HepG2 (cell line): ENCODE results near the gene PTRHD1. TPM values are rescaled to one million over a fixed set of nuclear protein-coding genes. Genes with fewer than 3 reads are reported as not detected.
"Not testable (repeated sequence)": the region's sequence is repeated elsewhere in the genome, so short reads cannot be mapped to it uniquely, and the experiment has no call there.

Experiments used
- ATAC-seq: fragments of 200-7000 bp; cut with Tn5 transposase; 3 replicates; pipeline ENCODE4 v1.9.1; 2020; ENCODE audit warnings: mild to moderate bottlenecking, moderate library complexity
- BruUV-seq: library from RNA; stranded (reverse); fragments of 400-500 nt; replicated peaks from 2 replicates; lab custom pipeline; 2021; lab: Mats Ljungman, UMichigan
- CTCF ChIA-PET: fragments of 300-600 bp; formaldehyde crosslinking; extraction: SDS; loops from one replicate; lab custom pipeline; 2021; ENCODE audit warnings: low total read pairs, inconsistent platforms, low intra/inter-chr PET ratio; lab: Yijun Ruan, JAX
- POLR2A ChIA-PET: fragments of 350-600 bp; sonication (Branson Sonifier 250); formaldehyde crosslinking; loops from one replicate; lab custom pipeline; 2020; ENCODE audit warnings: antibody characterized with exemption, inconsistent platforms; lab: Yijun Ruan, JAX
- DNase-seq: peaks from one replicate; pipeline ENCODE4 v3.0.0-alpha.2; 2015; ENCODE audit warnings: low spot score
- FAIRE-seq: peaks from 3 replicates; lab custom pipeline; 2011; peaks lifted over from hg19 to GRCh38; lab: Jason Lieb, UNC
- H2AFZ ChIP-seq: one replicate; pipeline ENCODE4 v1.6.1; 2011; ENCODE audit warnings: low read length, inconsistent platforms
- H3K27ac ChIP-seq: fragments of 300-600 bp; 3 replicates; pipeline ENCODE4 v1.8.0; 2011; ENCODE audit warnings: mixed run types, mild to moderate bottlenecking, mixed read lengths, low read length, inconsistent platforms; ENCODE audit not compliant: insufficient read depth; ENCODE audit errors: extremely low read length
- H3K27me3 ChIP-seq, 2 experiments: fragments of 200-600 bp in 1 of 2; 2 replicates in 1 of 2; 3 replicates in 1 of 2; pipeline versions ENCODE4 v1.6.0 to v1.8.0; 2011; ENCODE audit warnings: low read length in 2 of 2, mild to moderate bottlenecking in 2 of 2, moderate library complexity in 2 of 2, inconsistent platforms in 1 of 2; ENCODE audit not compliant: insufficient read depth in 2 of 2, control insufficient read depth in 1 of 2
- H3K36me3 ChIP-seq, 2 experiments: fragments of 200-600 bp in 1 of 2; replicated peaks in 1 of 2; 2 replicates in 1 of 2; 3 replicates in 1 of 2; pipeline versions ENCODE4 v1.5.1 to v1.8.0; 2011; ENCODE audit warnings: low read length in 2 of 2, inconsistent platforms in 1 of 2; ENCODE audit not compliant: insufficient read depth in 2 of 2, control insufficient read depth in 1 of 2
- H3K4me1 ChIP-seq: 2 replicates; pipeline ENCODE4 v1.5.1; 2012; ENCODE audit warnings: low read length, inconsistent platforms; ENCODE audit not compliant: insufficient read depth
- H3K4me2 ChIP-seq: 2 replicates; pipeline ENCODE4 v1.6.0; 2011; ENCODE audit warnings: low read depth, low read length, inconsistent platforms
- H3K4me3 ChIP-seq, 3 experiments: fragments of 200-600 bp in 1 of 3; sonication (generic), shearing (Covaris generic) in 1 of 3; replicated peaks in 1 of 3; 2 replicates each; pipeline ENCODE4 v1.5.1; 2011 to 2016; ENCODE audit warnings: low read length in 3 of 3, inconsistent platforms in 2 of 3, low read depth in 2 of 3, mild to moderate bottlenecking in 2 of 3, control low read depth in 1 of 3, mixed read lengths in 1 of 3; ENCODE audit not compliant: insufficient read depth in 1 of 3
- H3K79me2 ChIP-seq: one replicate; pipeline ENCODE4 v1.6.1; 2011; ENCODE audit warnings: low read length, inconsistent platforms; ENCODE audit not compliant: insufficient read depth
- H3K9ac ChIP-seq: 2 replicates; pipeline ENCODE4 v1.6.0; 2011; ENCODE audit warnings: mild to moderate bottlenecking, low read depth, low read length, inconsistent platforms; ENCODE audit not compliant: insufficient read depth
- H3K9me3 ChIP-seq: 2 replicates; pipeline ENCODE4 v1.5.1; 2012; ENCODE audit warnings: mild to moderate bottlenecking, low read length
- H4K20me1 ChIP-seq: 2 replicates; pipeline ENCODE4 v1.6.0; 2011; ENCODE audit warnings: inconsistent platforms, mild to moderate bottlenecking, low read length, moderate library complexity; ENCODE audit not compliant: insufficient read depth
- FOXA1 ChIP-seq, 2 experiments: fragments of 450-650 bp in 1 of 2; sonication (generic) in 1 of 2; formaldehyde crosslinking in 1 of 2; IDR thresholded peaks; 2 replicates each; pipeline versions ENCODE4 v1.4.0 to v1.6.1; 2016 to 2020; ENCODE audit warnings: missing genetic modification reagents in 1 of 2
- NFE2 ChIP-seq: sonication (generic); formaldehyde crosslinking; IDR thresholded peaks from 2 replicates; pipeline ENCODE4 v1.4.0; 2020; ENCODE audit warnings: missing genetic modification reagents
- NFE2L2 ChIP-seq: fragments of 150-350 bp; IDR thresholded peaks from 2 replicates; pipeline ENCODE4 v1.6.1; 2014; ENCODE audit warnings: low read length
- TGIF2 ChIP-seq: IDR thresholded peaks from 2 replicates; pipeline ENCODE4 v1.6.1; 2016; ENCODE audit warnings: control low read depth, missing compliant biosample characterization
- ZFYVE20 ChIP-seq: sonication (generic); formaldehyde crosslinking; IDR thresholded peaks from 2 replicates; pipeline ENCODE4 v1.8.0; 2023; ENCODE audit warnings: low read depth, mild to moderate bottlenecking, moderate library complexity, missing genetic modification reagents, borderline replicate concordance
- ZGPAT ChIP-seq: IDR thresholded peaks from 2 replicates; pipeline ENCODE4 v1.6.1; 2016; ENCODE audit warnings: mild to moderate bottlenecking
- ZNF383 ChIP-seq: sonication (generic); formaldehyde crosslinking; IDR thresholded peaks from 2 replicates; pipeline ENCODE4 v1.4.0; 2020; ENCODE audit warnings: missing genetic modification reagents, mild to moderate bottlenecking, borderline replicate concordance
- WGBS: methylation state at CpG from one replicate; pipeline ENCODE4 v1.1.6; 2017; ENCODE audit warnings: low lambda C conversion rate; 5-methylcytosine and 5-hydroxymethylcytosine counted together
- in situ Hi-C: cut with HindIII; loops from 2 replicates; pipeline ENCODE4 v1.10.0; 2017; ENCODE audit warnings: low pct_unique_long_range_greater_than_20kb; ENCODE audit not compliant: extremely low pct_ligation_motif_present
- intact Hi-C: fragments of 100-400 bp; cut with micrococcal nuclease; formaldehyde crosslinking; loops from one replicate; pipeline ENCODE4 v1.10.0; 2022; ENCODE audit not compliant: unreplicated experiment
- polyA plus RNA-seq, 8 experiments: library from polyadenylated mRNA; depleted of rRNA in 3 of 8; stranded (reverse) in 7 of 8; unstranded in 1 of 8; fragments of >200 nt; fragmentation: Illumina TruSeq in 4 of 8; extraction: Trizol in 4 of 8; gene quantifications; 2 replicates each; pipeline versions ENCODE4 v1.2.1 to v1.2.3, GENCODE V29; 2011 to 2016; ENCODE audit warnings: low read depth in 4 of 8, missing spikeins in 1 of 8, mixed read lengths in 1 of 8; ENCODE audit not compliant: insufficient read depth in 1 of 8
- total RNA-seq, 5 experiments: library from RNA; depleted of rRNA; stranded (reverse); fragments of >200 nt; fragmentation: Illumina TruSeq; extraction: Trizol; gene quantifications; 2 replicates each; pipeline ENCODE4 v1.2.3, GENCODE V29; 2016; ENCODE audit warnings: low read depth in 1 of 5
- TF ChIP-seq, protein P1 (sequence below): sonication (generic); formaldehyde crosslinking; IDR thresholded peaks from 2 replicates; pipeline ENCODE4 v1.5.0; 2020; ENCODE audit warnings: missing genetic modification reagents, mild to moderate bottlenecking, borderline replicate concordance
- TF ChIP-seq, protein P2 (sequence below): sonication (generic); formaldehyde crosslinking; IDR thresholded peaks from 2 replicates; pipeline ENCODE4 v1.4.0; 2020; ENCODE audit warnings: mild to moderate bottlenecking, missing genetic modification reagents

The PTRHD1 gene
- total and polyA plus RNA-seq, 2 of the 13 experiments (the other 11 are each of a cell fraction or from before 2014, with no cell fraction given): 72.6 to 90.8 TPM

DNA sequence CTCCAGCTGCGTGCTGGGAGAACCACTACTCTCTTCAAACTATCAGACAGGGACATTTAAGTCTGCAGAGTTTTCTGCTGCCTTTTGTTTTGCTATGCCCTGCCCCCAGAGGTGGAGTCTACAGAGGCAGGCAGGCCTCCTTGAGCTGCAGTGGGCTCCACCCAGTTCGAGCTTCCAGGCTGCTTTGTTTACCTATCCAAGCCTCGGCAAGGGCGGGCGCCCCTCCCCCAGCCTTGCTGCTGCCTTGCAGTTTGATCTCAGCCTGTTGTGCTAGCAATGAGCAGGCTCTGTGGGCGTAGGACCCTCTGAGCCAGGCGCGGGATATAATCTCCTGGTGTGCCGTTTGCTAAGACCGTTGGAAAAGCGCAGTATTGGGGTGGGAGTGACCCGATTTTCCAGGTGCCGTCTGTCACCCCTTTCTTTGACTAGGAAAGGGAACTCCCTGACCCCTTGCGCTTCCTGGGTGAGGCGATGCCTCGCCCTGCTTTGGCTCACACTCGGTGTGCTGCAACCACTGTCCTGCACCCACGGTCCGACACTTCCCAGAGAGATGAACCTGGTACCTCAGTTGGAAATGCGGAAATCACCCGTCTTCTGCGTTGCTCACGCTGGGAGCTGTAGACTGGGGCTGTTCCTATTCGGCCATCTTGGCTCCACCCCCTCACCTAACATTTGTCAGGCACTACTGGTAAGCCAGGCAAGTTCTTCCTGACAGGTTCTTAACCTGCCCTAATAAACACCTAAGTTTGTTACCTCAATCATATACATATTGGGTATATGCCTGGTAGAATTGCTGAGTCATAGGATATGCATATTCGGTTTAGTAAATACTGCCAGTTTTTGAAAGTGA is 12.8 kb upstream of the PTRHD1 start (continued):
- peak; percentile 94 for TF ChIP-seq NFE2L2
- TF ChIP-seq NFE2: peak; percentile 45; the same call in 1 of the 2 replicates
- not testable (repeated sequence) for TF ChIP-seq FOXA1 (IDR thresholded peaks at IDR 0.05)
- TF ChIP-seq FOXA1 (CRISPR knock-in tag; IDR thresholded peaks at IDR 0.05): peak; percentile 51

GRCh38 chr2:24800487-24800886 is 7.3 kb upstream of the PTRHD1 start:
- DNase-seq, H3K27ac ChIP-seq, intact Hi-C loops, H3K27me3 ChIP-seq, H3K4me2 ChIP-seq, FAIRE-seq, POLR2A ChIA-PET, H4K20me1 ChIP-seq, H3K9ac ChIP-seq, BruUV-seq, H3K4me3 ChIP-seq, ATAC-seq, CTCF ChIA-PET, in situ Hi-C loops, H2AFZ ChIP-seq, H3K9me3 ChIP-seq: not testable (repeated sequence)
- Histone ChIP-seq H3K79me2 (peaks cover 47% of the 10 kb centered on the region), H3K36me3 (peaks cover 5 to 20% of the 10 kb centered on the region in 2 experiments), H3K4me1 (peaks cover 15% of the 10 kb centered on the region)
- 98% methylated on average over 5 of the region's 5 CpGs for WGBS

DNA sequence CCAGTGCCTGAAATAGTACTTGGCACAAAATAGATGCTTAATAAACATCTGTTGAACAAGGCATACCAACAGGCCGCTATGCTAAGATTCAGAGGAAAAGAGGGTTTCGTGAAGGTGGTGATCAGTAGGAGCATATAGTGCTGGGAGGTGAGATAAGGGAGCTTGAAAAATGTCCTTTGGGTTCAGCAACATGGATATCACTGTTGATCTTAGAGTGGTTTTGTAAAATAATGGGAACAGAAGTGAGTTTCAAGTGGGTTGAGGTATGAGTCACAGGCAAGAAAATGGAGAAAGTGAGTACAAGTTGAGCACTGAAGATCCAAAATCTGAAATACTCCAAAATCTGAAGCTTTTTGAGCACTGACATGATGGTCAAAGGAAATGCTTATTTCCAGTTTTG is 4.5 kb upstream of the PTRHD1 start:
- WGBS: 93% methylated on average over 2 of the region's 2 CpGs
- Histone ChIP-seq H2AFZ (no peak overlapping the region), H3K4me1 (peaks cover 30% of the 10 kb centered on the region), H3K9me3 (no peaks in the 10 kb centered on the region), H3K36me3 (peaks cover 5 to 19% of the 10 kb centered on the region in 2 experiments)
- ATAC-seq (no peak), FAIRE-seq (no peak)
- in situ Hi-C loops: loop anchor here (10.0 kb wide), 1 partner anchor 303 kb away; the partner anchor contains the start of gene NCOA1
- BruUV-seq: no TSS peak
- TF ChIP-seq, protein P1, sequence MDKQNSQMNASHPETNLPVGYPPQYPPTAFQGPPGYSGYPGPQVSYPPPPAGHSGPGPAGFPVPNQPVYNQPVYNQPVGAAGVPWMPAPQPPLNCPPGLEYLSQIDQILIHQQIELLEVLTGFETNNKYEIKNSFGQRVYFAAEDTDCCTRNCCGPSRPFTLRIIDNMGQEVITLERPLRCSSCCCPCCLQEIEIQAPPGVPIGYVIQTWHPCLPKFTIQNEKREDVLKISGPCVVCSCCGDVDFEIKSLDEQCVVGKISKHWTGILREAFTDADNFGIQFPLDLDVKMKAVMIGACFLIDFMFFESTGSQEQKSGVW: no peak
- TF ChIP-seq ZFYVE20 (CRISPR knock-in tag): no peak
- no peak for TF ChIP-seq ZGPAT (CRISPR knock-in tag)
- TF ChIP-seq ZNF383 (CRISPR knock-in tag): no peak
- TF ChIP-seq, protein P2, sequence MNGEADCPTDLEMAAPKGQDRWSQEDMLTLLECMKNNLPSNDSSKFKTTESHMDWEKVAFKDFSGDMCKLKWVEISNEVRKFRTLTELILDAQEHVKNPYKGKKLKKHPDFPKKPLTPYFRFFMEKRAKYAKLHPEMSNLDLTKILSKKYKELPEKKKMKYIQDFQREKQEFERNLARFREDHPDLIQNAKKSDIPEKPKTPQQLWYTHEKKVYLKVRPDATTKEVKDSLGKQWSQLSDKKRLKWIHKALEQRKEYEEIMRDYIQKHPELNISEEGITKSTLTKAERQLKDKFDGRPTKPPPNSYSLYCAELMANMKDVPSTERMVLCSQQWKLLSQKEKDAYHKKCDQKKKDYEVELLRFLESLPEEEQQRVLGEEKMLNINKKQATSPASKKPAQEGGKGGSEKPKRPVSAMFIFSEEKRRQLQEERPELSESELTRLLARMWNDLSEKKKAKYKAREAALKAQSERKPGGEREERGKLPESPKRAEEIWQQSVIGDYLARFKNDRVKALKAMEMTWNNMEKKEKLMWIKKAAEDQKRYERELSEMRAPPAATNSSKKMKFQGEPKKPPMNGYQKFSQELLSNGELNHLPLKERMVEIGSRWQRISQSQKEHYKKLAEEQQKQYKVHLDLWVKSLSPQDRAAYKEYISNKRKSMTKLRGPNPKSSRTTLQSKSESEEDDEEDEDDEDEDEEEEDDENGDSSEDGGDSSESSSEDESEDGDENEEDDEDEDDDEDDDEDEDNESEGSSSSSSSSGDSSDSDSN: no peak
- TF ChIP-seq TGIF2 (CRISPR knock-in tag): no peak
- TF ChIP-seq, all 625 proteins: peak for 0
- intact Hi-C loops: no loop called here
- DNase-seq: no peak
- H3K27me3 ChIP-seq: no peaks in the 10 kb centered on the region; a peak in 1 of 5 replicates
- POLR2A ChIA-PET: no interaction called here
- H3K4me2 ChIP-seq: no peak overlapping the region
- peaks cover 63% of the 10 kb centered on the region for H3K79me2 ChIP-seq
- H3K9ac ChIP-seq: no peak overlapping the region
- H3K4me3 ChIP-seq: no peak overlapping the region
- no peak overlapping the region for H3K27ac ChIP-seq
- CTCF ChIA-PET: no interaction called here
- no peaks in the 10 kb centered on the region for H4K20me1 ChIP-seq
